NOMO-1 (cell line): ENCODE data around the gene OTUD1.
"Not testable (repeated sequence)": the region's sequence is repeated elsewhere in the genome, so short reads cannot be mapped to it uniquely, and the experiment has no call there.

ENCODE experiments used
- DNase-seq, 2 experiments: peaks; one replicate each; lab custom pipeline; 2025; ENCODE audit not compliant: unreplicated experiment in 2 of 2; lab: John Stamatoyannopoulos, UW

Gene OTUD1

DNA sequence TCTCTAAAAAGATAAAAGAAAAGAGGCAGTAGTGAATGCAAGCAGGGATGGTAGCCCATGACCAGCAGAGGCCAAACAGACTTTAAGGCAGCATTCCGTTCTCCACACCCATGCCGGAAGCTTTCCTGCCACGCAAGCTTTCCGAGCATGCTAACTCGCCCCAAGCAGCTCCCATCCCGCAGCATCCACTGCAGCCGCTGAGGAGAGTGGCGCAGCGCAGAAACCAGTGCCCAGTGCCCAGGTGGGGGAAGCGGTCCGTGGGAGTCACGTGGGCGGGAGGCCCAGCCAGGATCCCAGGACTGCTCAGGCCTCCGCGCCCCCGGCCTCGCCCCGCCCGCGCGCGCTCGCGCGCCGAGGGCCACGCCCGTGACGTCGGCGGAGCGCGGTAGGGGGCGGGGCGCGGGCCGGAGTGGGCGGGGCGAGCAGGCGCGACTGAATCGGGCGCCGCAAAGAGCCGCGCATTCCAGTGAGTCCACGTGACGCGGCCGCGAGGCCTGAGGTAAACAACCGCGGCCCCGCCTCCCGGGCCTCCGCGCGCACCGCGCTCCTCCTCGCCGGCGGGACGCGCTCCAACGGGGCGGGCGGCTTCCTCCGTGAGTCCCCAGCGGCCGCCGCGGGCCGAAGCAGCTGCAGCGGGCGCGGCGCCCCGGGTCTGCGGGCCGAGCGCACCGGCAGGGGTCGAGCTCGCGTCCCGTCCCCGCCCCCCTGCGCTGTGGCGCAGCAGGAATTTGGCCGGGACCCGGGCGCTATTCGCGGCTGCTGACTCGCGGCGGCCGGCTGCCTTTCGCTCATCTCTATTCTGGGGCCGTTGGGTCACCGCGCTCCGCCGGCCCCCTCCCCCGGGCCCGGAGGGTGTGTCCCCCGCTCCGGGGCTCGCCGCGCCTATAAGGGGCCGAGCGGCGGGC is at the start of gene OTUD1:
TSS of gene OTUD1 (plus strand) at position 529 of the 905 bp plus-strand sequence. CDS start 383 bp downstream, outside the sequence.
- peak; percentile 87 to 90 for DNase-seq

GRCh38 chr10:23390408-23390807 is 48.5 kb upstream of the OTUD1 start:
- not testable (repeated sequence) for DNase-seq

- no peak for DNase-seq
Measured at GRCh38 chr10:23390809-23391208, 48.1 kb upstream of the OTUD1 start.

GRCh38 chr10:23391821-23392220 is 47.1 kb upstream of the OTUD1 start:
- peak in 1 of 2 experiments; percentile 24 for DNase-seq

DNA sequence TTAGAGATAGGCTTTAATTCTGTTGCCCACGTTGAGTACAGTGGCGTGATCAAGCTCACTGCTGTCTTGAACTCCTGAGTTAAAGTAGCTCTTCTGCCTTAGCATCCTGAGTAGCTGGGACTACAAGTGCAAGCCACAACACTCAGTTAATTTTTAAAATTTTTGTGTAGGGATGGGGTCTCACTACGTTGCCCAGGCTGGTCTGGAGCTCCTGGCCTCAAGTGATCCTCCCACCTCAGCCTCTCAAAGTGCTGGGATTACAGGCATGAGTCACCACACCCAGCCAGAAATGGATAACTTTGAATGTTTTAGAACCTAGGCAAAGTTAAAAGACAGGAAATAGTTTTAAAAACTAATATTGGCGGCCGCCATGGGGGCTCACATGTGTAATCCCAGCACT is 43.9 kb upstream of the OTUD1 start:
- DNase-seq = no peak

- DNase-seq = no peak
Measured at GRCh38 chr10:23396695-23397094, 42.2 kb upstream of the OTUD1 start.

DNA sequence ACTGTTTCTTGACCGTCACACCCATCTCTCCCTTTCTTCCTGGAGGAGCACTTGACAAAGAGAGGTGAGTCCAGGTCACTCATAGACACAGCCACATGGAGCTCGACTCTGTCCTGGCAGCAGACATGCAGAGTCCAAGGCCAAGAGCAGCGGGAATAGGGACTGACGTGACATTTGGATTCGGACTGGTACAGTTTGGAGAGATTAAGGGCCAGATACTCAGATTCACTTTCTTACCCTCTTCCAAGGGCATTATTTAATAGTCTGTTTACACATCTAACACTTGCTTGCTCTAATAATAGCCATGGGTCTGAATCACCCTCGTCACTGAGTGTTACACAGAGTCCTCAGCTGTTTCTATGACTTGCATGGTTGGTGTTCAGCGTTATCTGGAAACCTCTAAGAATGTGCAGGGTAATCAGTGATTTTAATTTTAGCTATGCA is 39.2 kb upstream of the OTUD1 start:
- no peak for DNase-seq

DNA sequence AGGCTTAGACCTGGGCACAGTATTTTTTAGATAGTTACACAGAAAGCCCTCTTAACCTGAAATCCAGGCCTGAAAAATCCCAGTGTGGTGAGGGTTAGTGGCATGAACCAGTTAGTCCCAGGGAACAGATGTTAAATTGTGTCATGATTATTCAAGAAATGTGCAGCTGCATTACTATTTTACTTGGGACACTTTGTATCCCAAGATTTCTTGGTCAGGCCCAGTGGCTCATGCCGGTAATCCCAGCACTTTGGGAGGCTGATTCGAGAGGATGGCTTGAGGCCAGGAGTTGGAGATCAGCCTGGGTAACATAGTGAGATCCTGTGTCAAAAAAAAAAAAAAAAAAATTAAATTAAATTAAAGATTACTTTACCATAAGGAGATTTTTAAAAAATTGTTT is 36.0 kb upstream of the OTUD1 start:
- DNase-seq = no peak

- no peak for DNase-seq
Measured at GRCh38 chr10:23403278-23403677, 35.6 kb upstream of the OTUD1 start.

DNA sequence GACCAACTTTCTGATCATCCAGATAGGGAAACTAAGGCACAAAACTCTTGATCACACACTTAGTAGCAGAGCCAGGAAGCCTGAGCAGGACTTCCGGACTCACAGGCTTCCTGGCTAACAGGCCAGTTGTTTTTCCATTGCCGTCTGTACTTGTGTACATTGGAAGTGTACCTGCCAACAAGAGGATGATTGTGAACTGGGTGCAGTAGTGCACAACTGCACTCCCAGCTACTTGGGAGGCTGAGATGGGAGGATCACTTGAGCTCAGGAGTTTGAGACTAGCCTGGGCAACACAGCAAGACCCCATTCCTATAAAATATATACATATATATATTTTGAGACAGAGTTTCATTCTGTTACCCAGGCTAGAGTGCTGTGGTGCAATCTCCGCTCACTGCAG is 35.2 kb upstream of the OTUD1 start:
- no peak for DNase-seq

DNA sequence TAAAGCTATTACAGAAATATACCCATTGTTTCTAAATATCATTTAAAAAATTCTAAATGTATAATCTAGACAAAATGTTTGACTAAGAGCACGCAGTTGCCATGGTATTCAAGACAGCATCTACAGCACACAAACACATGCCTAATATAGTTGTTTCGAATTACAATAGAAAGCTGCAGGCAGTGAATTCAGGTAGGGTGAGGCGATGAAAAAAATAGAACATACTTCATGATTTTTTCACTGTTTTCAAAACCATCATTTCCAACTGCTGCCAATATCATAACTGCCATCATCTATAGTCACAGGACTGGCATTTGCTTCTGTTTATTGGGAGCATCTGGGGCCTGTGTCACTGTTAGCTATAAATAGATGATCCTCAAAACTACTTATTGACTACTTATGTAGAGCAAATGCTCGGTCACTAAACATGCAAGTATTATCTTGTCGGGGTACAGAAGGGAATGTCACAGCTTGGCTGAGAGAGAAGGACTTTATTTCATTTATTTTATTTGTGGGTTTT is 34.4 kb upstream of the OTUD1 start:
- DNase-seq = no peak

GRCh38 chr10:23405540-23405939 is 33.3 kb upstream of the OTUD1 start:
- DNase-seq = no peak

- DNase-seq = no peak
Measured at GRCh38 chr10:23406409-23406808, 32.5 kb upstream of the OTUD1 start.

- DNase-seq = no peak
Measured at GRCh38 chr10:23408330-23408976, 30.4 kb upstream of the OTUD1 start.

DNA sequence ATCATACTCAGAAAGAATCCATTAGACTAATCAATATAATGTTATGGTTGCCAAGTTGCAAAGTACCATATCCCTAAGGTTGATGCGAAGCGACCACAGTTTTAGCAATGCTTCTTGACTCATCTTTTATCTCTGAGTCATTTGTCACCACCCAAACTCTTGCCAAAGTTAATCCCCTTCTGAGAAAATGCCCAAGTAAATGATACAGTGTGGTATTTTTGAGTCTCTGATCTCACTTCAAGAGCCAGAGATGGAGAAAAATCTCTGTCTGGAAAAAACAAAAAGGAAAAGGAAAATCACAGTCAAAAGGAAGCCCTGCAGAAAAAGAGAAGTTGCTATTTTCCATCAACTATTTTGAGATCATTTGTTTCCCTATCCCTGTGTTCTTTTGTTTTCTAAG is 26.7 kb upstream of the OTUD1 start:
- DNase-seq = peak; percentile 64 to 84

- DNase-seq = peak; percentile 55 to 90
Measured at GRCh38 chr10:23413629-23414089, 25.2 kb upstream of the OTUD1 start.

DNA sequence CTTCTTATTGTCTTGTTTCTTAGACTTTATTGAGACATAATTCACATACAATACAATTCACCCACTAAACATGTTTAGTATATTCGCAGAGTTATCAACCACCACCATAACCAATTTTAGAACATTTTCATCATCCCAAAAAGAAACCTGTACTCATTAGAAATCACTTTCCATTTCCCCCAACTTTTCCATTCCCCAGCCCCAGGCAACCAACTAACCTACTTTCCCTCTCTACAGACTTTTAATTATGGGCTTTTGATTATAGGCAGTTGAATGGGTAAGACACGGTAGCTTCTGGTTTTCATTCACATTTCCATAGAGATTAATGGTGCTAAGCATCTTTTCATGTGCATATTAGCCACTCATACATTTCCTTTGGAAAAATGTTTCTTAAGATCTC is 24.2 kb upstream of the OTUD1 start:
- DNase-seq = no peak

GRCh38 chr10:23417254-23417653 is 21.6 kb upstream of the OTUD1 start:
- no peak for DNase-seq

- DNase-seq = no peak
Measured at GRCh38 chr10:23418051-23418681, 20.7 kb upstream of the OTUD1 start.

DNA sequence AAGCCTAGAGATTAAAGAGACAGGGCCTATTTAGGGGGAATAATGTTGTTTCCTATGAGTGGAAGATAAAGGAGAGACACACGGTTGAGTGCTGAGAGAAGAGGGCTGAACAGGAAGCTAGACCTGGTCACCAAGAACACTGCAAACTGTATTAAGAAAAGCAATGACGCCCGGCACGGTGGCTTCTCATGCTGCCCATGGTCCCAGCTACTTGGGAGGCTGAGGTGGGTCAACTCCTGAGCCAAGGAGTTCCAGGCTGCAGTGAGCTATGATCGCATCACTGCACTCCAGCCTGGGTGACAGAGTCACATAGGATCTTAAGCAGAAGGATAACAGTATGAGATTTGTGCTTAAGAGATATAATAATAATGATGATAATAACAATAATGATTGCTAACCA is 19.7 kb upstream of the OTUD1 start:
- DNase-seq = no peak

DNA sequence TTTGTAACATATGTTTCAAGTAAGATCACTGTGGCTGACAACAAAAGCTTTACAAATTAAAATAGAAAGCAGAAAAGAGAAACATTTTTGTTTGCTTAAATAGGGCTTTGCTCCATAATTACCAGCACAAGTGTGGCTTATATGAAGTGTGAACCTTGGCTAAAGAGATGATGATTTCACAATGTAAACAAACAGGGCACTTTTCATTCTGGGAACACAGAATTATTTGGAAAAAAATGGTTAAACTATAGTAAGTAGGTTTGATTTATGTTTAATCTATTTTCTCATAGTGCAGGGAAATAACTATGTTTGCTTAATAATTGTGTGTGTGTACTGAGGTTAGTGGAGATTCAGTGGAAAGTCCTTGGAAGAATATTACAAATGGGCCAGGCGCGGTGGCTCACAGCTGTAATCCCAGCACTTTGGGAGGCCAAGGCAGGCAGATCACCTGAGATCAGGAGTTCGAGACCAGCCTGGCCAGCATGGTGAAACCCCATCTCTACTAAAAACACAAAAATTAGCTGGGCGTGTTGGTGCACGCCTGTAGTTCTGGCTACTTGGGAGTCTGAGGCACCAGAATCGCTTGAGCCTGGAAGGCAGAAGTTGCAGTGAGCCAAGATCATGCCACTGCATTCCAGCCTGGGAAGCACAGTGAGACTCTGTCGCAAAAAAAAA is 19.1 kb upstream of the OTUD1 start:
- DNase-seq = no peak
